SK-N-SH (cell line): ENCODE measurements around the gene TMEM164. TPM values are rescaled to one million over a fixed set of nuclear protein-coding genes. Genes with fewer than 3 reads are reported as not detected.

Experiments
- CTCF ChIA-PET: fragments of 300-600, 350-600 bp; formaldehyde crosslinking; extraction: SDS; loops from one replicate; lab custom pipeline; 2021; lab: Yijun Ruan, JAX
- POLR2A ChIA-PET: fragments of 350-600 bp; sonication (Branson Sonifier 250); formaldehyde crosslinking; extraction: SDS; loops from one replicate; lab custom pipeline; 2020; ENCODE audit warnings: antibody characterized with exemption, inconsistent platforms; lab: Yijun Ruan, JAX
- DNase-seq: peaks from one replicate; pipeline ENCODE4 v3.0.0; 2012
- H2AFZ ChIP-seq: fragments of 200-600 bp; sonication (generic); 2 replicates; pipeline ENCODE4 v1.8.1; 2016; ENCODE audit warnings: antibody characterized with exemption, mild to moderate bottlenecking, low read depth
- H3F3A ChIP-seq: fragments of 200-600 bp; sonication (generic); replicated peaks from 2 replicates; pipeline ENCODE3; 2016; ENCODE audit warnings: antibody characterized with exemption, mild to moderate bottlenecking; ENCODE audit not compliant: insufficient read depth
- H3K27ac ChIP-seq, 2 experiments: fragments of 200-500 bp in 1 of 2; fragments of 200-600 bp in 1 of 2; sonication (Bioruptor generic) in 1 of 2; sonication (generic), shearing (Covaris generic) in 1 of 2; 2 replicates each; pipeline versions ENCODE4 v1.5.1 to v1.6.1; 2014 to 2016; ENCODE audit warnings: low read depth in 2 of 2, inconsistent platforms in 1 of 2, low read length in 1 of 2, mild to moderate bottlenecking in 1 of 2, mixed read lengths in 1 of 2
- H3K27me3 ChIP-seq: fragments of 200-600 bp; sonication (generic), shearing (Covaris generic); 2 replicates; pipeline ENCODE4 v1.6.1; 2016; ENCODE audit warnings: mixed run types; ENCODE audit not compliant: insufficient read depth
- H3K36me3 ChIP-seq, 2 experiments: fragments of 200-500 bp in 1 of 2; fragments of 200-600 bp in 1 of 2; sonication (Bioruptor generic) in 1 of 2; sonication (generic) in 1 of 2; replicated peaks in 1 of 2; 2 replicates each; pipeline versions ENCODE3 to v1.5.1; 2014 to 2016; ENCODE audit warnings: low read length in 1 of 2, mild to moderate bottlenecking in 1 of 2; ENCODE audit not compliant: insufficient read depth in 2 of 2, control insufficient read depth in 1 of 2
- H3K4me1 ChIP-seq, 2 experiments: fragments of 200-500 bp in 1 of 2; fragments of 200-600 bp in 1 of 2; sonication (Bioruptor generic) in 1 of 2; sonication (generic), shearing (Covaris generic) in 1 of 2; 2 replicates each; pipeline versions ENCODE4 v1.5.1 to v1.6.1; 2014 to 2016; ENCODE audit warnings: low read depth in 1 of 2, low read length in 1 of 2, mixed run types in 1 of 2; ENCODE audit not compliant: insufficient read depth in 2 of 2, control insufficient read depth in 1 of 2
- H3K4me2 ChIP-seq: fragments of 200-600 bp; sonication (generic), shearing (Covaris generic); 2 replicates; pipeline ENCODE4 v1.6.1; 2017; ENCODE audit warnings: mixed run types
- H3K4me3 ChIP-seq, 2 experiments: fragments of 200-500 bp in 1 of 2; fragments of 200-600 bp in 1 of 2; sonication (Bioruptor generic) in 1 of 2; sonication (generic), shearing (Covaris generic) in 1 of 2; 2 replicates each; pipeline versions ENCODE4 v1.5.1 to v1.8.1; 2014 to 2016; ENCODE audit warnings: low read depth in 2 of 2, inconsistent platforms in 1 of 2, low read length in 1 of 2, mild to moderate bottlenecking in 1 of 2, mixed read lengths in 1 of 2, moderate library complexity in 1 of 2
- H3K79me2 ChIP-seq: fragments of 200-600 bp; sonication (generic); 2 replicates; pipeline ENCODE4 v1.8.1; 2017; ENCODE audit warnings: mild to moderate bottlenecking; ENCODE audit not compliant: insufficient read depth
- H3K9ac ChIP-seq: fragments of 200-600 bp; sonication (generic); 2 replicates; pipeline ENCODE4 v1.6.1; 2017; ENCODE audit warnings: mixed run types
- H3K9me2 ChIP-seq: fragments of 200-600 bp; sonication (generic); 2 replicates; pipeline ENCODE4 v1.6.1; 2017; ENCODE audit warnings: mixed run types
- H3K9me3 ChIP-seq: fragments of 200-600 bp; sonication (generic); 2 replicates; pipeline ENCODE4 v1.6.1; 2017; ENCODE audit warnings: mixed run types, mild to moderate bottlenecking, moderate library complexity
- H4K20me1 ChIP-seq: fragments of 200-600 bp; sonication (generic); 2 replicates; pipeline ENCODE4 v1.6.1; 2017; ENCODE audit warnings: mild to moderate bottlenecking, mixed run types; ENCODE audit not compliant: insufficient read depth
- EZH2phosphoT487 ChIP-seq: fragments of 200-600 bp; sonication (generic); IDR thresholded peaks from 2 replicates; pipeline ENCODE4 v1.6.1; 2017; ENCODE audit warnings: low read depth, mixed run types, mild to moderate bottlenecking, antibody characterized with exemption, moderate library complexity, borderline replicate concordance
- FOSL2 ChIP-seq: IDR thresholded peaks from 2 replicates; pipeline ENCODE4 v1.4.0; 2012; ENCODE audit warnings: low read depth, mild to moderate bottlenecking, moderate library complexity, borderline replicate concordance
- FOXM1 ChIP-seq: IDR thresholded peaks from 2 replicates; pipeline ENCODE4 v1.4.0; 2012; ENCODE audit warnings: low read depth, mild to moderate bottlenecking
- GATA2 ChIP-seq: sonication (generic); formaldehyde crosslinking; IDR thresholded peaks from 2 replicates; pipeline ENCODE4 v1.5.0; 2020; ENCODE audit warnings: mild to moderate bottlenecking, missing genetic modification reagents
- IRF3 ChIP-seq: fragments of 150-350 bp; IDR thresholded peaks from 2 replicates; pipeline ENCODE4 v1.6.1; 2016; ENCODE audit warnings: mild to moderate bottlenecking, low read depth, low read length
- NRF1 ChIP-seq: IDR thresholded peaks from 2 replicates; pipeline ENCODE4 v1.6.1; 2012; ENCODE audit warnings: low read depth, mild to moderate bottlenecking, low read length
- RAD21 ChIP-seq: IDR thresholded peaks from 2 replicates; pipeline ENCODE4 v1.6.1; 2012; ENCODE audit warnings: mild to moderate bottlenecking, low read length
- REST ChIP-seq: IDR thresholded peaks from 2 replicates; pipeline ENCODE4 v1.6.1; 2012; ENCODE audit warnings: mild to moderate bottlenecking, low read depth, low read length, moderate library complexity
- RXRA ChIP-seq: IDR thresholded peaks from 2 replicates; pipeline ENCODE4 v1.4.0; 2012; ENCODE audit warnings: low read depth, mild to moderate bottlenecking, borderline replicate concordance
- SMC3 ChIP-seq: IDR thresholded peaks from 2 replicates; pipeline ENCODE4 v1.6.1; 2012; ENCODE audit warnings: low read depth, low read length, improper control_type of control experiment
- TEAD4 ChIP-seq: IDR thresholded peaks from 2 replicates; pipeline ENCODE4 v1.4.0; 2012; ENCODE audit warnings: mild to moderate bottlenecking, borderline replicate concordance; ENCODE audit not compliant: insufficient read depth
- WGBS: methylation state at CpG from one replicate; pipeline ENCODE4 v1.1.6; 2017; ENCODE audit warnings: low lambda C conversion rate; 5-methylcytosine and 5-hydroxymethylcytosine counted together
- polyA plus RNA-seq, 3 experiments: library from polyadenylated mRNA; depleted of rRNA; stranded (reverse); fragments of >200 nt; gene quantifications; 2 replicates each; pipeline ENCODE4 v1.2.3, GENCODE V29; 2012
- TF ChIP-seq, protein P1 (sequence below): IDR thresholded peaks from 2 replicates; pipeline ENCODE4 v1.4.0; 2012; ENCODE audit warnings: low read depth

TMEM164 gene
- polyA plus RNA-seq, 1 of the 3 experiments (the other 2 are of a cell fraction) = 11.9 TPM

DNA sequence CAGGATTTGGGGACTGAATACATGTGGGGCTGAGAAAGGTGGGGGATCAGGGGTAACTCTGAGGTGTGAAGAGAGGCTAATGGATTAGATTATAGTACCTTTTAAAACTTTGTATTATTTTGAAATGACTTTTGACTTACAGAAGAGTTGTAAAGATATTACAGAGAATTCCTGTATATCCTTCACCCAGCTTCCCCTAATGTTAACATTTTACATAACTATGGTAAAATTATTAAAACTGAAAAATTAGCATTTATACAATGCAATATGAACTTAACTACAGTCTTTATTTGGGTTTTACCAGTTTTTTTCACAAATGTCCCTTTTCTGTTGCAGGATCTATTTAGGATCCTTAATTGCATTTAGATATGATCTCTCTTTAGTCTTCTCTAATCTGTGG lies 57.4 kb downstream of the TMEM164 start (continued):
- TF ChIP-seq NRF1 (no peak), TEAD4 (no peak), GATA2 (no peak)

GRCh38 chrX:110060846-110061537 lies 58.1 kb downstream of the TMEM164 start:
- H3K9me2 ChIP-seq = no peaks in the 10 kb centered on the region
- H3K27me3 ChIP-seq = no peaks in the 10 kb centered on the region
- POLR2A ChIA-PET = no interaction called here
- WGBS = 52% methylated on average over 1 of the region's 1 CpG
- H3K36me3 ChIP-seq = no peaks in the 10 kb centered on the region
- no peaks in the 10 kb centered on the region for H3F3A ChIP-seq
- CTCF ChIA-PET = interaction anchor here (0.7 to 1.2 kb wide), 4 partner anchors 10 to 352 kb away, joined by 3 to 6 read pairs (median 3); no protein-coding TSS in a partner anchor
- no peak overlapping the region for H3K4me2 ChIP-seq
- DNase-seq = no peak
- H3K9ac ChIP-seq = no peak overlapping the region
- no peaks in the 10 kb centered on the region for H3K4me1 ChIP-seq
- H3K9me3 ChIP-seq = no peaks in the 10 kb centered on the region
- H3K4me3 ChIP-seq = no peak overlapping the region
- H3K79me2 ChIP-seq = peaks cover 8% of the 10 kb centered on the region; the same call in 1 of the 2 replicates
- no peak overlapping the region for H2AFZ ChIP-seq
- H3K27ac ChIP-seq = no peak overlapping the region
- H4K20me1 ChIP-seq = no peaks in the 10 kb centered on the region
- TF ChIP-seq REST = no peak
- TF ChIP-seq, protein P1, sequence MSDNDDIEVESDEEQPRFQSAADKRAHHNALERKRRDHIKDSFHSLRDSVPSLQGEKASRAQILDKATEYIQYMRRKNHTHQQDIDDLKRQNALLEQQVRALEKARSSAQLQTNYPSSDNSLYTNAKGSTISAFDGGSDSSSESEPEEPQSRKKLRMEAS = no peak
- no peak for TF ChIP-seq IRF3
- no peak for TF ChIP-seq SMC3
- TF ChIP-seq FOSL2 = no peak

DNA sequence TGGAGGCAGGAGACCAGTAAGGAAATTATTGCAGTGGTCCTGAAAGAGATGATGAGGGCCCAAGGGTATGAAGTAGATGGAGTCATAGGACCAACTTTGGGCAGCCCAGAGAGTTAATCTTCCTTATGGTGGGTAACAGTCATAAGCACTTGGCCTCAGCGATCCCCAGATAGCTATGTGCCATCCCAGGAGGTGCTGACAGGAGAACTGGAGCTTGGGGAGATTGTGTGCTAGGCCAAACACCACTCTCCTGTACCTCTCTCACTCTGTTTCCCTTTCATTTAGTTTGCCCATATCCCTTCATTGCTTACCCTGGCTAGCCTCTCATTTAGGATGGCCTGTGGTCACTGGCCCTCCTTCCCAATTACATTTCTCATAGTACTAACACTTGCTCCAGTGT lies 60.0 kb downstream of the TMEM164 start:
- POLR2A ChIA-PET = no interaction called here
- whole genome bisulfite sequencing = 29% methylated on average over 1 of the region's 1 CpG
- H2AFZ ChIP-seq = no peak overlapping the region
- H3K4me3 ChIP-seq = no peak overlapping the region
- no peak overlapping the region for H3K9ac ChIP-seq
- no peak overlapping the region for H3K4me2 ChIP-seq
- no peak for DNase-seq
- no peaks in the 10 kb centered on the region for H3K36me3 ChIP-seq
- H3K9me3 ChIP-seq = no peaks in the 10 kb centered on the region
- peaks cover 8% of the 10 kb centered on the region; the same call in 1 of the 2 replicates for H3K79me2 ChIP-seq
- no peaks in the 10 kb centered on the region for H3F3A ChIP-seq
- no peaks in the 10 kb centered on the region for H4K20me1 ChIP-seq
- CTCF ChIA-PET = interaction anchor here (1.0 kb wide), 1 partner anchor 206 kb away, joined by 3 read pairs; no protein-coding TSS in a partner anchor
- no peak overlapping the region for H3K27ac ChIP-seq
- no peaks in the 10 kb centered on the region for H3K4me1 ChIP-seq
- TF ChIP-seq RAD21 = no peak
- TF ChIP-seq FOXM1 = no peak
- no peak for TF ChIP-seq EZH2phosphoT487
- TF ChIP-seq, protein P1 = no peak
- no peak for TF ChIP-seq RXRA
- H3K27me3 ChIP-seq = no peaks in the 10 kb centered on the region
- H3K9me2 ChIP-seq = no peaks in the 10 kb centered on the region
